Natural killer cell treated with Interleukin-12 subunit alpha and Interleukin-12 subunit beta and Interleukin-15 and Interleukin-18, amount 100 ng/mL, for 72 hours (primary cell): ENCODE results near the gene MCAT. TPM values are rescaled to one million over a fixed set of nuclear protein-coding genes. Genes with fewer than 3 reads are reported as not detected.

Experiments used
- ATAC-seq, 2 donors: fragments of 150-1000 bp; cut with Tn5 transposase in 1 of 2; sonication (Bioruptor Pico), chemical (Tn5 transposase) in 1 of 2; 2 replicates each; pipeline ENCODE4 v1.10.0; 2021
- DNase-seq: peaks from one replicate; pipeline ENCODE4 v3.0.0; 2022; ENCODE audit warnings: low spot score
- H3K27ac Mint-ChIP-seq, 2 donors: 1 replicate in 1 of 2; 2 replicates in 1 of 2; pipeline ENCODE4 v1.8.0; 2022; ENCODE audit warnings: mixed read lengths in 2 of 2, mild to moderate bottlenecking in 1 of 2, moderate library complexity in 1 of 2
- H3K27me3 Mint-ChIP-seq, 2 donors: 1 replicate in 1 of 2; 2 replicates in 1 of 2; pipeline ENCODE4 v1.8.0; 2022; ENCODE audit warnings: mixed read lengths in 2 of 2
- H3K36me3 Mint-ChIP-seq: one replicate; pipeline ENCODE4 v1.8.0; 2022; ENCODE audit warnings: mixed read lengths
- H3K4me1 Mint-ChIP-seq, 2 donors: 1 replicate in 1 of 2; 2 replicates in 1 of 2; pipeline ENCODE4 v1.8.0; 2022; ENCODE audit warnings: low read depth in 2 of 2, mixed read lengths in 2 of 2, mild to moderate bottlenecking in 1 of 2
- H3K4me3 Mint-ChIP-seq: one replicate; pipeline ENCODE4 v1.8.0; 2022; ENCODE audit warnings: mixed read lengths
- H3K9me3 Mint-ChIP-seq: 2 replicates; pipeline ENCODE4 v1.8.0; 2022; ENCODE audit warnings: mixed read lengths
- total RNA-seq, 2 donors: library from RNA; stranded (reverse); gene quantifications; one replicate each; pipeline ENCODE4 v1.2.3, GENCODE V29; 2022

The MCAT gene
- total RNA-seq, 2 donors from 2014 or later = 11.6 to 23.9 TPM

- no peaks in the 10 kb centered on the region for H3K9me3 Mint-ChIP-seq
- ATAC-seq (no peak), DNase-seq (no peak)
- no peak overlapping the region for H3K27ac Mint-ChIP-seq
- H3K4me3 Mint-ChIP-seq = no peak overlapping the region
- no peaks in the 10 kb centered on the region for H3K4me1 Mint-ChIP-seq
- H3K36me3 Mint-ChIP-seq = no peaks in the 10 kb centered on the region
- H3K27me3 Mint-ChIP-seq = no peaks in the 10 kb centered on the region
Observed at GRCh38 chr22:43133401-43133800, 9.8 kb downstream of the MCAT start.

GRCh38 chr22:43131773-43132501 is 11.3 kb downstream of the MCAT start:
- no peak overlapping the region for H3K4me3 Mint-ChIP-seq
- ATAC-seq (no peak), DNase-seq (no peak)
- H3K9me3 Mint-ChIP-seq = no peaks in the 10 kb centered on the region
- no peaks in the 10 kb centered on the region for H3K27me3 Mint-ChIP-seq
- no peaks in the 10 kb centered on the region for H3K4me1 Mint-ChIP-seq
- H3K27ac Mint-ChIP-seq = no peak overlapping the region
- H3K36me3 Mint-ChIP-seq = no peaks in the 10 kb centered on the region

GRCh38 chr22:43129426-43130425 is 13.5 kb downstream of the MCAT start:
- Mint-ChIP-seq H3K4me1 (no peaks in the 10 kb centered on the region), H3K27me3 (no peaks in the 10 kb centered on the region), H3K27ac (no peak overlapping the region), H3K36me3 (no peaks in the 10 kb centered on the region), H3K4me3 (no peak overlapping the region), H3K9me3 (no peaks in the 10 kb centered on the region)
- DNase-seq (no peak), ATAC-seq (no peak)

- Mint-ChIP-seq H3K4me3 (no peak overlapping the region), H3K4me1 (no peaks in the 10 kb centered on the region), H3K27me3 (no peaks in the 10 kb centered on the region), H3K9me3 (no peaks in the 10 kb centered on the region), H3K27ac (no peak overlapping the region), H3K36me3 (no peaks in the 10 kb centered on the region)
- DNase-seq (no peak), ATAC-seq (no peak)
Observed at GRCh38 chr22:43128928-43129424, 14.2 kb downstream of the MCAT start.

GRCh38 chr22:43128116-43128515 is 15.1 kb downstream of the MCAT start:
- Mint-ChIP-seq H3K4me1 (no peaks in the 10 kb centered on the region), H3K27me3 (no peaks in the 10 kb centered on the region), H3K9me3 (no peaks in the 10 kb centered on the region), H3K4me3 (no peak overlapping the region), H3K27ac (no peak overlapping the region), H3K36me3 (no peaks in the 10 kb centered on the region)
- no peak for DNase-seq
- ATAC-seq = no peak

GRCh38 chr22:43127166-43127908 is 15.9 kb downstream of the MCAT start:
- no peak overlapping the region for H3K27ac Mint-ChIP-seq
- H3K4me3 Mint-ChIP-seq = no peak overlapping the region
- no peaks in the 10 kb centered on the region for H3K36me3 Mint-ChIP-seq

GRCh38 chr22:43126501-43127165 is 16.6 kb downstream of the MCAT start:
- H3K27ac Mint-ChIP-seq = no peak overlapping the region
- H3K4me1 Mint-ChIP-seq = no peaks in the 10 kb centered on the region
- ATAC-seq = peak in 1 of 2 donors; percentile 31
- H3K27me3 Mint-ChIP-seq = no peaks in the 10 kb centered on the region
- H3K36me3 Mint-ChIP-seq = no peaks in the 10 kb centered on the region
- no peak for DNase-seq
- H3K9me3 Mint-ChIP-seq = no peaks in the 10 kb centered on the region
- no peak overlapping the region for H3K4me3 Mint-ChIP-seq

More at GRCh38 chr22:43127166-43127908, 15.9 kb downstream of the MCAT start:
- Mint-ChIP-seq H3K27me3 (no peaks in the 10 kb centered on the region), H3K4me1 (no peaks in the 10 kb centered on the region), H3K9me3 (no peaks in the 10 kb centered on the region)
- ATAC-seq (no peak), DNase-seq (no peak)

- DNase-seq = no peak
- Mint-ChIP-seq H3K4me3 (no peak overlapping the region), H3K27ac (no peak overlapping the region), H3K9me3 (no peaks in the 10 kb centered on the region), H3K27me3 (no peaks in the 10 kb centered on the region), H3K36me3 (no peaks in the 10 kb centered on the region), H3K4me1 (no peaks in the 10 kb centered on the region)
- ATAC-seq = no peak
Observed at GRCh38 chr22:43118953-43119458, 24.2 kb downstream of the MCAT start.

- H3K4me1 Mint-ChIP-seq = no peaks in the 10 kb centered on the region
- H3K4me3 Mint-ChIP-seq = no peak overlapping the region
- ATAC-seq = no peak
- DNase-seq = no peak
- peaks cover 0 to under 1% of the 10 kb centered on the region in 2 donors for H3K27me3 Mint-ChIP-seq
- H3K27ac Mint-ChIP-seq = no peak overlapping the region
- H3K36me3 Mint-ChIP-seq = no peaks in the 10 kb centered on the region
- H3K9me3 Mint-ChIP-seq = no peaks in the 10 kb centered on the region
Observed at GRCh38 chr22:43118024-43118849, 25.0 kb downstream of the MCAT start.

- H3K4me3 Mint-ChIP-seq = no peak overlapping the region
- ATAC-seq (no peak), DNase-seq (no peak)
- no peak overlapping the region for H3K27ac Mint-ChIP-seq
- no peaks in the 10 kb centered on the region for H3K4me1 Mint-ChIP-seq
- H3K27me3 Mint-ChIP-seq = peaks cover 0 to 2% of the 10 kb centered on the region in 2 donors
- no peaks in the 10 kb centered on the region for H3K36me3 Mint-ChIP-seq
- no peaks in the 10 kb centered on the region for H3K9me3 Mint-ChIP-seq
Observed at GRCh38 chr22:43116932-43117331, 26.3 kb downstream of the MCAT start.

GRCh38 chr22:43114958-43115357 is 28.2 kb downstream of the MCAT start:
- Mint-ChIP-seq H3K27me3 (peaks cover 0 to 4% of the 10 kb centered on the region in 2 donors), H3K4me1 (peaks cover 0 to 3% of the 10 kb centered on the region in 2 donors), H3K27ac (no peak overlapping the region), H3K36me3 (no peaks in the 10 kb centered on the region), H3K9me3 (no peaks in the 10 kb centered on the region), H3K4me3 (no peak overlapping the region)
- no peak for ATAC-seq
- no peak for DNase-seq

GRCh38 chr22:43113526-43114251 is 29.5 kb downstream of the MCAT start:
- DNase-seq (no peak), ATAC-seq (no peak)
- Mint-ChIP-seq H3K27me3 (peaks cover 0 to 7% of the 10 kb centered on the region in 2 donors), H3K9me3 (no peaks in the 10 kb centered on the region), H3K36me3 (no peaks in the 10 kb centered on the region), H3K4me3 (no peak overlapping the region), H3K27ac (no peak overlapping the region), H3K4me1 (peaks cover 0 to 3% of the 10 kb centered on the region in 2 donors)
